HG03139 (cell line): ENCODE measurements around the gene DHX38.

Experiments used
- ATAC-seq: cut with Tn5 transposase; IDR thresholded peaks from one replicate; pipeline ENCODE4 v1.9.1; 2021; ENCODE audit not compliant: unreplicated experiment

DHX38 gene

DNA sequence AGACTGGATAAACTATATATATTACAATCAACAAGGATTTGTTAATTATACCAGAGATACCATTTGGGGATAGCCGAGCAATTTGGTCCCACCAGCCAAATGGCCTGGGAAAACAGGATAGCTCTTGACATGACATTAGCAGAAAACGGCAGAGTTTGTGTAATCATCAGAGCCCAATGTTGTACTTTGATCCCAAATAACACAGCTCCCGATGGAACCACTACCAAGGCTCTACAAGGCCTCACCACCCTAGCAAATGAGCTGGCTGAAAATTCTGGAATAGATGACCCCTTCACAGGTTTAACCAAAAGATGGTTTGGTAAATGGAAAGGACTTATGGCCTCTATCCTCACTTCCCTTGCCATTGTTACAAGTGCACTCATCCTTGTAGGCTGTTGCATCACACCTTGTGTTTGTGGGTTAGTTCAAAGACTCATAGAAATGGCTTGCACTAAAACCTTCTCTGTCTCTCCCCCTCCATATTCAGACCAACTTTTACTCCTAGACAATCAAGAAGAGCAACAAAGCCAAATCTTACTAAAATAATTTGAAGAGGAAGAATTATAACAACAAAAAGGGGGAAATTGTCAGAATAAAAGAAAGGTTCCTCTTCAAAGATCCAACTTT, 9.8 kb upstream of the DHX38 start:
- no peak for ATAC-seq

DNA sequence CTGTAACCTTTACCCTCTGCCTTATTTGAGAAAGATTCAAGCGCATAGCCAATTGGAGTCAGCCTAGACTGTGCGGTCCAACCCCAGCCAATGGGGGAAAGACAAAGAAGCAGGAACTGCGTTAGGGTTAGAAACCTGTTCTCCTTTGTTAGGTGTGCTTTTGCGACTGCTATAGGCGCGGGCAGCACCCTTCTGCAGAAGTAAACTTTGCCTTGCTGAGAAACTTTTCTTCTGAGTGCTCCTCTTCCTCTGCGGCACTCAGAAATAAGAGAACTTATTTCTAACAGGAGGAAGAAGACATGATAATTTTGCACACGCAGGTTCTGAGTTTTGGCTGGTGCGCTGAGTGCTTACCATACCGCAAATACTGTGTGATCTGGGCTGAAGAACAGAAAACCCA, 9.2 kb upstream of the DHX38 start:
- no peak for ATAC-seq

DNA sequence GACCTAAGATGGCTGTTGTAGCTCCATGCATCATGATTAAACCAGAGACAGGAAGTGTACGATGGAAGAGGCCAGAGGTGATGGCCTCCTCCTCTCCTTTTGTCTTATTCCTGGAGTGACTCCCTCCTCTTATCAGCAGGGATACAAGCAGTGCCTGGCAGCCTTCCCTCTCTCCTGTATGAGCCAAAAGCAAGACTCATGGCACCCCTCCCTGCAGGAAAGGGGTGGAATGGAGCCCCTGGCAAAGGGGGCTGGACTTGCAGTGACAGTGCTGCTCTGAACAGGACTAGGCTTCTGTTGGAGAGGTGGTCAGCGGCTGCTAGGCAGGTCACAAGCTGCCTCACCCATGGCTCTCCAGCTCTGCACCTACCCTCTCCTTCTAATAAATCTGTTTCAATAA, 8.6 kb upstream of the DHX38 start:
- no peak for ATAC-seq

DNA sequence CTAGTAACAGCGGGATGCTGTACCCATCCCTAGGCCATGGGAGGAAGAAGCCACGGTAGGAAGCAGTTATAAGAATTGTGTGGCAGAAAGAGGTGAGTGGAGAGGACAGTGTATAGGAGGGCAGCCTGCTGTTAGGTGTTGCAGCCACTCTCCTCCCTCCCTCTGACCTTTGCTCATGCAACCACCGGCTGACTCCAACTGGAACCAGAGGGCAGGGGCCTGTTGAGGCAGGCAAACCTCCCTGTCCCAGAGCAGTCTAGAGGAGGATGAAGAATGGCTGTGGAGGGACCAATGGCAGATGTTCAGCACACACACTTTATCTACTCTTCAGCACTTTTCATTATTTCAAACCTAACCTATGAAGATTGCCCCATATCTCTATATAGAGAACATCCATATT, 2.4 kb upstream of the DHX38 start:
- ATAC-seq = no peak

DNA sequence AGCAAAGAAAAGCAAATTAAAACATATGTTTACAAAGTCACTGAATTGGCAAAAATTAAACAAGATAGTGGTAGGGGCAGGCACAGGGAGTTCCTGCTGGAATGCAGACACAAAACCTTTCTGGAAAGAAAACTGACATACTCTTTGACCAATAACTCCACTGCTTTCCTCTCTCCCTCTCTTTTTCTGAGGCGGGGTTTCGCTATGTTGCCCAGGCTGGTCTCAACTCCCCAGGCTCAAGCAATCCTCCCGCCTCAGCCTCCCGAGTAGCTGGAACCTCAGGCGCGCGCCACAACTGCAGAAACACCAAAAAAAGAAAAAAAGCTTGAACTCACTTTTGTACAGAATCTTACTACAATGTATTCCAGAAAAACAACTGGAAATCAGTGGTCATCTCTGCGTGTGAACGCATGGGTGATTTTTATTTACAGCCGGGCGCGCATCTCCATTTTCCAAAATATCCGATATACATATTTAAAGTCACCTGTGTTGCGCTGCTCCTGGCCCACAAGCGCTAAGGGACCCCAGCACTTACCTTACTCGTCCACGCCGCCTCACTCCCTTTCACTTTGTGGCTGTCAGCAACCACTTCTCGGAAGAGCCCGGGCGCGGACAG, 707 bp upstream of the DHX38 start:
- ATAC-seq = no peak

DNA sequence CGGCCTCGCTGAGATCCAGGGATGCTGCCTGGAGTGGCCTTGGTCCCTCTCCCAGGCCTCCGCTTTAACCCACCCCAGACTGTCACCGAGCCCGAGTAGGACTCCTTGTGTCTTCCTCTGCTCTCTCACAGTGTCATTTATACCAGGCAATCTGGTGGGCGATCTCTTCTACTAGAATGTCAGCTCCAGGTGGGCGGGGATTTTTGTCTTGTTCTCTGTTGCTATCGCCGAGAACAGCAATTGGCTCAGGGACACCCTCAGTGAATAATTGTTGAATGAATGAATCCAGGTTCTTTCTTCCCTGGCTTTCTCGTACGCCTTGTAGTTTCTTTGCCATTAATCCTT, 591 bp downstream of the DHX38 start:
- ATAC-seq = no peak

DNA sequence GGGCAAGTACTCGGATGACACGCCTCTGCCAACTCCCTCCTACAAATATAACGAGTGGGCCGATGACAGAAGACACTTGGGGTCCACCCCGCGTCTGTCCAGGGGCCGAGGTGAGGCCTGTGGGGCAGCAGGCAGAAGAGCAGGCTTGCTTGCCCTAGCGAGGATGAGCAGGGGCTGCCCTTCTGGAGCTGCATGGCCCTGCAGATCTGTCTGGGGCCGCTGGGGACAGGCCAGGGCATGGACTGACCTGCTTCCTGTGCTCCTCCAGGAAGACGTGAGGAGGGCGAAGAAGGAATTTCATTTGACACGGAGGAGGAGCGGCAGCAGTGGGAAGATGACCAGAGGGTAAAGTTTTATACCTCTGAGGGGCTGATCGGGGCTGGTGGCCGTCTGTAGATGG, 5.3 kb downstream of the DHX38 start:
- ATAC-seq = no peak

DNA sequence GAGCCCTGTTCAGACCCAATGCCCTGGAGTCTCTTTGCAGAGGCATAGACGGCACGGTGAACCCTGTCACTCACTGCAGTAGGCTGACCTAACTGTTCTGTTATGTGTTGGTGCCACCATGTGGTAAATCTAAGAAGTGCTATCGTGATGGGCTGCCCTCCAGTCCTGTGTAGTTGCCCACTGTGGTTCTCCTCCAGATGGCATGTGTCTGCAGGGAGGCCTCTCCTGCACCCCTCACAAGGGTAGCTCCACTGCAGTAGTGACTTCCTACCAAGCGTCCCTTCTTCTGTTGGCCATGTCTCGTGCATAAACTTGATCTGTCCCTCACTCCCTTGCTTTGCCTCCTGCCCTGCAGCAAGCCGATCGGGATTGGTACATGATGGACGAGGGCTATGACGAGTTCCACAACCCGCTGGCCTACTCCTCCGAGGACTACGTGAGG, 5.8 kb downstream of the DHX38 start:
- ATAC-seq = no peak

DNA sequence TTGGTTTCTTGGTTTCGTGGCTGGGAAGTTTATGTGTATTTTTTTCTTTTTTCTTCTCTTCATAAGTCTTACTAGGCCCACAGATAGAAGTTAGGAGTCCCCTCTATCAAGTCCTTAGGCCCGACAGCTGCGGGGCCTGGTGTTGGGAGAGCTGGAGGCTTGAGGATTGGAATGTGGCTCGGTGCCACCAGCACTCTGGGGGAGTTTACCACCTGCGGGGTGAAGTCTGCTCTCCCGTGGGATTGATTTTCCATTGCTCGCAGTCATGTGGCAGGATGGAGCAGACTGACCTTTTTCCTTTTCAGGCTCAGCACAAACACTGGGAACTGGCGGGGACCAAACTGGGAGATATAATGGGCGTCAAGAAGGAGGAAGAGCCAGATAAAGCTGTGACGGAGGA, 7.5 kb downstream of the DHX38 start:
- ATAC-seq = no peak

DNA sequence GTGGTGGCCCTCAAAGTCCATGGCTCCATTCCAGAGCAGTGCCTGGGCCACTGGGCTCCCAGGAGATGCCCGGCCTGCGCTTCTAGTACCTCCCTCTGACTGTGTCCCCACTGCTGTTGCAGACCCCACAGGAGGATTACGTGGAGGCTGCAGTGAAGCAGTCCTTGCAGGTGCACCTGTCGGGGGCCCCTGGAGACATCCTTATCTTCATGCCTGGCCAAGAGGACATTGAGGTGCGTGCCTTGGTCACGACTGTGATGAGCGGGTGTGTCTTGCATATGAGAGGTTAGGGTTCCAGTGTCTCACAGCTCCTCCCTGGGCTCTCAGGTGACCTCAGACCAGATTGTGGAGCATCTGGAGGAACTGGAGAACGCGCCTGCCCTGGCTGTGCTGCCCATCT, 11.3 kb downstream of the DHX38 start:
- no peak for ATAC-seq

DNA sequence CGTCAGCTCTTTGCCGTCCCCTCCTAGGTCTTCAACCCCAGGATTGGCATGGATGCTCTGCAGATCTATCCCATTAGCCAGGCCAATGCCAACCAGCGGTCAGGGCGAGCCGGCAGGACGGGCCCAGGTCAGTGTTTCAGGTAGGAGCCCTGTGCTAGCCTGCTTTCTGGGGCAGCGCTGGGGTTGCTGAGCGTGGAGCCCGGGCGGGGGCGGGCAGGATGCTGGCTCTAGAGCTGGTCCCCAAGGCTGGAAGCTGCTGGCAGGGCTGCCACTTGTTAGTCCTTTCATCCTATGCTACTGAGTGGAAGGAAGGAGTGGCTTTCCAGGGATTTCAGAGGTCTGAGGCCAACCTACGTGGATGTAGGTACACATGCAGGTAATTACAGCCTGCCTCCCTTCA, 12.3 kb downstream of the DHX38 start:
- no peak for ATAC-seq

DNA sequence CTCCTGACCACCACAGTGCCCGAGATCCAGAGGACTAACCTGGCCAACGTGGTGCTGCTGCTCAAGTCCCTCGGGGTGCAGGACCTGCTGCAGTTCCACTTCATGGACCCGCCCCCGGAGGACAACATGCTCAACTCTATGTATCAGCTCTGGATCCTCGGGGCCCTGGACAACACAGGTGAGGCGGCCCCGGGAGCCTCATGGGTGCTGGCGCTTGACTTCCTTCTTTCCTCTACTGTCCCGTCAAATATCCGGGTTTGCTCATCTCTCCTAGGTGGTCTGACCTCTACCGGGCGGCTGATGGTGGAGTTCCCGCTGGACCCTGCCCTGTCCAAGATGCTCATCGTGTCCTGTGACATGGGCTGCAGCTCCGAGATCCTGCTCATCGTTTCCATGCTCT, 13.7 kb downstream of the DHX38 start:
- ATAC-seq = no peak

DNA sequence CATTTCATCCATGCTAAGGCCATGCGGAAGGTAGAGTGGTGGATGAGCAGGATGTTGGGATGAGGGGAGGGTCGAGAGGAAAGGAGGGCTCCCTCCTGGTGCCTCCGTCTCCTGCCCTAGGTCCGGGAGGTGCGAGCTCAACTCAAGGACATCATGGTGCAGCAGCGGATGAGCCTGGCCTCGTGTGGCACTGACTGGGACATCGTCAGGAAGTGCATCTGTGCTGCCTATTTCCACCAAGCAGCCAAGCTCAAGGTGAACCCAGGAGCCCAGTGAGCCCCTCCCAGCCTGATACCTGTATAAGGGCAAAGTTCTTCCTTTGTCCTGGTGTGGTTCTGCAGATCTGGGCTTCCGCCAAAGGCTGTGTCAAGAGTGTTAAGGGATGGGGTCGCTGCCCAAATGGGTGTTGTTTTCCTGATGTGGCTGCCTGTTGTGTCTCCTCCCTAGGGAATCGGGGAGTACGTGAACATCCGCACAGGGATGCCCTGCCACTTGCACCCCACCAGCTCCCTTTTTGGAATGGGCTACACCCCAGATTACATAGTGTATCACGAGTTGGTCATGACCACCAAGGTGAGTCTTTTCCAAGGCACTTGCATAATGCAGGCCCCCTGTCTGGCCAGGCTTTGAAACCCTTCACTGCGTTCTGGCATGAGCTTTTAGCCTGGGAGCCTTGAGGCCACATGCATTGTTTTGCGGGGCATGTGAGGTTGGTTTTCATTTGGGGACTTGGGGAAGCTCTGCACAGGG, 14.9 kb downstream of the DHX38 start:
- no peak for ATAC-seq

DNA sequence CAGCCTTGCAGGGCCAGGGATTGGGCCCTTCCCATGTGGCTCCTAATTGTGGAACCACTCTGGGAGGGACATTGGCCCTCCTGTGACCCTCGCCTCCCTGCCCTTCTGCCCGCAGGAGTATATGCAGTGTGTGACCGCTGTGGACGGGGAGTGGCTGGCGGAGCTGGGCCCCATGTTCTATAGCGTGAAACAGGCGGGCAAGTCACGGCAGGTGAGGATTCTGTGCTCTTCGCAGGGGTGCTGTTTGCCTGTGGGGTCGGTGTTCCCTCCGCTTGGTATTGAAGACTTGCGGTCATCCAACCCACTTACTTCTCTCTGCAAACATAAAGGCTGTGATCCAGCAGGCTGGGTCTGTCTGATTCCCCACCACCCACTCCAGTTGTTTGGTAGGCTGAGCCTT, 15.7 kb downstream of the DHX38 start:
- no peak for ATAC-seq

DNA sequence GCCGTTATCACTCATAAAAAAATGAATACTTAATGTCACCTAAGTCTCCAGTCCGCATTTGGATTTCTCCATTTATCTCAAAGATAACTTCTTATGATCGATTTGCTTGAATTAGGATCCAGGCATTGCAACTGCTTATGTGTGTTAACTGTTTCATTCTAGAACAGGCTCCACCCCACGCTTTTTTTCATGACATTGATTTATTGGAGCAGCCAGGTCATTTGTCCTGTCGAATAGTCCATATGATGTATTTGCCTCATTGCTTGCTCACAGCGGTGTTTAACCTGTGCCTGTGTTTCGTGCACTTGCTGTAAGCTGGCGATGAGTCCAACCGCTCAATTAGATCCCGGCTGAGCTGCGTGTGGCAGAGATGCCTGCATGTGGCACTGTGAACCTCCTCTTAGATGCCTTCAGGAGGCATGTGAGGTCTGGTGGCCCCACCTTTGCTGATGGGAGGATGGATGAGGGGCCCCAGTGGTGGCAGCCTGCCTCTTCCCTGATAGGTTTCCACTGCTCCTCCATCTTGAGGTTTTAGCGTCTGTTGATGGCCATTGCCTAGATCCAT, 16.4 kb downstream of the DHX38 start:
- ATAC-seq = no peak

DNA sequence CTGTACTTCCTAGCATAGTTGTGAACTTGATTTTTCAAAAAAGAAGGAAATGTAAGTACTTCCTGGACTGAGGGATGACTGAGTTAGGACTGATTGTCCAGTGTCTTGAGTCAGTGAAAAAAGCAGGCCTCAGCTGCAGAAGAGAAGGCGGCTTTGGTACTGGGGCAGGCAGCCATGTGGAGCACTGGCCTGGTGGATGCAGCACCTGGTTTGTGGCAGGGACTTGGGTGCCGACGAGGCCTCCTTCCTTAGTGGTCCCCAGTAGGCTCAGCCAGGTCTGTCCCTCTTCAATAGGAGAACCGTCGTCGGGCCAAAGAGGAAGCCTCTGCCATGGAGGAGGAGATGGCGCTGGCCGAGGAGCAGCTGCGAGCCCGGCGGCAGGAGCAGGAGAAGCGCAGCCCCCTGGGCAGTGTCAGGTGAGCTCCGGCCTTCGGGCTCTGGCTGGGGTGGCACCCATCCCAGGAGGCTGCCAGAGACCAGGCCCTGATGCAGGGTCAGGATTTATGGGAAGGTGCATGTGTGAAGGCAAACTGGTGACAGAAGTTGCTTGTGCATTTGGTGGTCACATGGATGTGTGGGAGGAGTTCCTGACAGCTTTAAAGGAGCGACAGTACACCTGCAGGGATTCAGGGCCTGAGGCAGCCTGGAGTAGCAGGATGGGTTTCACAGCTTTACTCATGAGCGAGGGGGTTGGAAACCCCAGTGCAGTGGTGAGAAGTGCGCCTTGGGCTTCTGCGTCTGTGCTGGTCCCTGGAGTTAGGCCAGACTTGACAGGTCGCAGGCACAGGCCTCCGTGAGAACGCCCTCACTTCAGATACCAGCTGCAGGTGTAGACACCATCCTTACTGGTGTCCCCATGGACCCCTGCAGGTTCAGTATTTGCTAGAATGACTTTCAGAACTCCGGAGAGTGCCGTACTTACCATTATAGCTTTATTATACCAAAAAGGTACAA, 17.3 kb downstream of the DHX38 start:
- no peak for ATAC-seq

DNA sequence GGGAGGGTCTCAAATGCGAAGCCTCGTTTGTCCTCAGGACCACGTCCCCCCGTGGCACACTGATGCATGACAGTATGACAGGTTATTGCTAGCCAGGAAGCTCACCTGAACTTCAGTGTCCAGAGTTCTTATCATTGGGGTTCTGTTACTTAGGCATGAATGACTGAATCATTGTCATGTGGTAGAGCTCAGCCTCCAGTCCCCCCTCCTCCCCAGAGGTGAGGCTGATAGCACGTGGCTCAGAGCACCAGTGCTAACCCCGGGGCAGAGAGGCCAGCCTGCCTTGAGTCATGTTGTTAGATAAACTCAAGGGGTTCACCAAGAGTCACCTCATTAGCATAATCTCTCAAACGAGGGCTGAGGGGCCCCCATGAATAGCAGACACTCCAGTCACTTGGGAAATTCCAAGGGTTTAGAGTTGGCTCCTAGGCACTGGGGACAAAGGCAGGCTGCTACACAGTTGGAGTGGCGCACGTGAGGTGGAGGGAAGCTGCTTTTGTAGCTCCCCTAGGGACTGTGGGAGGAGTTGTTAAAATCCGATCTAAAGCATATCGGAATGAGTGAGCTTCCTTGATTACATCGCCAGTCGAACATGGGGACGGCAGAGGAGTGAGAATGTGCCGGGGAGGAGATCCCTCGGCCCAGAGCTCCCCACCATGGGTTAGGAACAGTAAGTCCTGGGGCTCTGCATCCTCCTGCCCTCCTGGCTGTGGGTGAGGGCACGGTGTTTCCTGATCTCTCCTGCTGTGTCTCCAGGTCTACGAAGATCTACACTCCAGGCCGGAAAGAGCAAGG, 18.2 kb downstream of the DHX38 start:
- no peak for ATAC-seq

DNA sequence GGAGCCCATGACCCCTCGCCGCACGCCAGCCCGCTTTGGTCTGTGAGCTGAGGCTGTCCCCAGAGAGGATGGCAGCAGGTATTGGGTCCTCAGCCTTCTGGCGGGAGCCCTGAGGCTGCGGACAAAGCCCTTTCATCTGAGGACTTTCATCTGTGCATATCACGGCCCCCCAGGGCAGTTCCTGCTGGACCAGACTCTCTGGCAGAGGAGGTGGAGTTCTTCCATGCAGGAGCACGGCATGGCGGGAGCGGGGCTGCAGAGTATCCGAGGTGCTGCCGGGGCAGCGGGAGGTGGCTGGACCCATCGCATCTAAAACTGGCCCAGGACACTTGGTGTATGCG, 18.8 kb downstream of the DHX38 start:
- no peak for ATAC-seq

DNA sequence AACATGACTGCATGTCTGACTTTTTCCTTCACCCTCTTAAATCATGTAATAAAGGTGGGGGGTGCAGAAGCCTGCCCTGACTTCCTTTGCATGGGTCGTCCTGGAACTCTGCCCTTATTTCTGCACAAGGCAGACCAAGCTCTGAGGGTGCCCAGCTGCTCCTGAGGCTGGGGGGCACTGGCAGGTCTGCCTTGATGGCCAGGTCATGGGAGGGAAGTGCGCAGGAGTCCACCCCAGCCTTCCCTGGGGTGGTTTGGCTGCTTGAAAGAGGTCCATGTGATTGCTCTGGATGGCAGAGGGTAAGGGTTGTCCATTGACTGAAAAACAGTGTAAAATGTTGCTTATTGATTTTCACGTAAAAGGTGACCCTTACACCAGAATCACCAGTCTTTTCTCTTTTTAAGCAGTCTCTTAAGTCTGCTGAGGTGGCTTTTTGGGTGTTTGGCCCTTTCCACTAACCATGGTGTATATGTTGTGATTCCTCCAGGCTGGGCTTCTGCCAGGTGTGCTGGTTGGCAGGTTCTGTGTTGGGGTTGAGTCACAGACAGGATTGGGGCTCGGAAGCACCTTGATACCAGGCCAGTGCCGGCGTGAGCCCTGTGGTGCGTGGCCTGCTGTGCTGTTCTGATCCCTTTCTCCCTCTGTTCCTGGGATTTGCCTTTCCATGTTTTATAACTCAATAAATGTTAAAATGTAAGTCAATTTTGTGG, 19.4 kb downstream of the DHX38 start:
- no peak for ATAC-seq

DNA sequence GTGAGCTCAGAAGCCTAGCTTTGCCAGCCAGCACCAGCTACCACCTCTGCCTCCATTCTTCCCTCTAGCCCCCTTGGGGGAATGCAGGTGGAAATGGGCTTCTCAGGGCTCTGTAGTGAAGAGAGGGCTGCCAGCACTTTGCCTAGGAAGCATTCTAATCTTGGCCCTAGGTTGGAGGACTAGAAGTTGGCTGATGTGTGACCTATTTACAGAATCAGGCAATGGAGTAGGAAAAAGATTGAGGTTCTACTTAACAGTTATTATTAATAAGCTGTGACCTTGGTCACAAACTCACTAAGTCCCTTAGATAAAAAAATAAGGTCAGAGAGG, 19.9 kb downstream of the DHX38 start:
- no peak for ATAC-seq
